WERI-Rb-1 (cell line): ENCODE data around the gene BICC1.

Source experiments
- DNase-seq: peaks from one replicate; pipeline ENCODE4 v3.0.0-alpha.2; 2020
- H3K27ac ChIP-seq: fragments of 250-450 bp; sonication (Bioruptor Pico); 2 replicates; pipeline ENCODE4 v1.5.1; 2020; ENCODE audit warnings: mild to moderate bottlenecking, moderate library complexity
- H3K27me3 ChIP-seq: fragments of 250-450 bp; sonication (Bioruptor Pico); 2 replicates; pipeline ENCODE4 v1.5.1; 2021; ENCODE audit warnings: mild to moderate bottlenecking, low read depth, moderate library complexity; ENCODE audit not compliant: insufficient read depth, severe bottlenecking
- H3K36me3 ChIP-seq: fragments of 250-450 bp; sonication (Bioruptor Pico); 2 replicates; pipeline ENCODE4 v1.5.1; 2020; ENCODE audit warnings: mild to moderate bottlenecking, moderate library complexity
- H3K4me3 ChIP-seq: 2 replicates; pipeline ENCODE4 v1.5.1; 2011; ENCODE audit warnings: low read depth, mild to moderate bottlenecking, control low read depth, low read length
- H3K9me3 ChIP-seq: fragments of 250-450 bp; sonication (Bioruptor Pico); 2 replicates; pipeline ENCODE4 v1.5.1; 2021; ENCODE audit warnings: mild to moderate bottlenecking, moderate library complexity; ENCODE audit not compliant: severe bottlenecking
- TF ChIP-seq, protein P1 (sequence below): IDR thresholded peaks from 2 replicates; pipeline ENCODE4 v1.5.1; 2011; ENCODE audit warnings: low read depth, mild to moderate bottlenecking, control low read depth, inconsistent platforms, low read length

BICC1 gene

DNA sequence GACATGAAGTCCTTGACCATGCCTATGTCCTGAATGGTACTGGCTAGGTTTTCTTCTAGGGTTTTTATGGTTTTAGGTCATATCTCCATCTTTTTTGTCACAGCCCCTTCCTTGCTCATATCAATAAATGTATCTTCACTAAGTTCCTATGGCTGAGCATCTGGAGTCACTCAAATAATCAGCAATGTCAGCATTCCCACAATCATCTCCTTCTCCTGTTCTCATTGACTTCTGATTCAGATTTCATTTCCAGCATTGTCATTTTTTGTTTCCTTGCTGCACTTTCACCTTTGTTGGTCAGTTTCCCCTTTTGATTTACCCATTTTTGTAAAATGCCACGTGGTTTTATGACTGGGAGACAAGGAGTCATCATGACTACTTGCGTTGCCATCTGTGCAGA, 181.2 kb downstream of the BICC1 start:
- Histone ChIP-seq H3K4me3 (no peak overlapping the region), H3K9me3 (no peaks in the 10 kb centered on the region), H3K27ac (no peak overlapping the region), H3K36me3 (no peaks in the 10 kb centered on the region), H3K27me3 (no peaks in the 10 kb centered on the region)
- no peak for DNase-seq
- TF ChIP-seq, protein P1, sequence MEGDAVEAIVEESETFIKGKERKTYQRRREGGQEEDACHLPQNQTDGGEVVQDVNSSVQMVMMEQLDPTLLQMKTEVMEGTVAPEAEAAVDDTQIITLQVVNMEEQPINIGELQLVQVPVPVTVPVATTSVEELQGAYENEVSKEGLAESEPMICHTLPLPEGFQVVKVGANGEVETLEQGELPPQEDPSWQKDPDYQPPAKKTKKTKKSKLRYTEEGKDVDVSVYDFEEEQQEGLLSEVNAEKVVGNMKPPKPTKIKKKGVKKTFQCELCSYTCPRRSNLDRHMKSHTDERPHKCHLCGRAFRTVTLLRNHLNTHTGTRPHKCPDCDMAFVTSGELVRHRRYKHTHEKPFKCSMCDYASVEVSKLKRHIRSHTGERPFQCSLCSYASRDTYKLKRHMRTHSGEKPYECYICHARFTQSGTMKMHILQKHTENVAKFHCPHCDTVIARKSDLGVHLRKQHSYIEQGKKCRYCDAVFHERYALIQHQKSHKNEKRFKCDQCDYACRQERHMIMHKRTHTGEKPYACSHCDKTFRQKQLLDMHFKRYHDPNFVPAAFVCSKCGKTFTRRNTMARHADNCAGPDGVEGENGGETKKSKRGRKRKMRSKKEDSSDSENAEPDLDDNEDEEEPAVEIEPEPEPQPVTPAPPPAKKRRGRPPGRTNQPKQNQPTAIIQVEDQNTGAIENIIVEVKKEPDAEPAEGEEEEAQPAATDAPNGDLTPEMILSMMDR = no peak

GRCh38 chr10:58695022-58695421, 182.3 kb downstream of the BICC1 start:
- TF ChIP-seq, protein P1 = no peak
- Histone ChIP-seq H3K4me3 (no peak overlapping the region), H3K36me3 (no peaks in the 10 kb centered on the region), H3K9me3 (no peaks in the 10 kb centered on the region), H3K27me3 (no peaks in the 10 kb centered on the region), H3K27ac (no peak overlapping the region)
- no peak for DNase-seq

DNA sequence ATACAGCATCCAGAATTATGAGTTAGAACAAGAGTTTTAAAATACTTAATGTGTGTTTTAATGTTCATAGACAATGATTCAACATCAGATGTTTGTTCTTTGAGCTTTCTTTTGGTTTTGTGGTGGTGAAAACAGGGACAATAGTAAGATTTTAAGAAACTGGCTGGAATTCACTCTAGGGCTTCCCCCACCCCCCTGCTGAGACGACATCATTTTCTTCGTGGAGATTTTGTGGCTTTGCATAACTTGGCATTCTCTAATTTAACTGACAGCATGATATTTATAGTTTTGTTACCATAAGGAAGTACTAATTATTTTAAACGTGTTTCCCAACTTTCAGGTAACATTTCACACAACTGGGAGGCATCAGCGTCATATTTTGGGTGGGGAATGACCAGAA, 184.1 kb downstream of the BICC1 start:
- no peaks in the 10 kb centered on the region for H3K27me3 ChIP-seq
- TF ChIP-seq, protein P1 = no peak
- no peak overlapping the region for H3K4me3 ChIP-seq
- no peak overlapping the region for H3K27ac ChIP-seq
- no peaks in the 10 kb centered on the region for H3K36me3 ChIP-seq
- no peak for DNase-seq
- no peaks in the 10 kb centered on the region for H3K9me3 ChIP-seq

GRCh38 chr10:58697691-58698090, 185.0 kb downstream of the BICC1 start:
- TF ChIP-seq, protein P1 = no peak
- Histone ChIP-seq H3K27ac (no peak overlapping the region), H3K36me3 (no peaks in the 10 kb centered on the region), H3K27me3 (no peaks in the 10 kb centered on the region), H3K4me3 (no peak overlapping the region), H3K9me3 (no peaks in the 10 kb centered on the region)
- DNase-seq = no peak

DNA sequence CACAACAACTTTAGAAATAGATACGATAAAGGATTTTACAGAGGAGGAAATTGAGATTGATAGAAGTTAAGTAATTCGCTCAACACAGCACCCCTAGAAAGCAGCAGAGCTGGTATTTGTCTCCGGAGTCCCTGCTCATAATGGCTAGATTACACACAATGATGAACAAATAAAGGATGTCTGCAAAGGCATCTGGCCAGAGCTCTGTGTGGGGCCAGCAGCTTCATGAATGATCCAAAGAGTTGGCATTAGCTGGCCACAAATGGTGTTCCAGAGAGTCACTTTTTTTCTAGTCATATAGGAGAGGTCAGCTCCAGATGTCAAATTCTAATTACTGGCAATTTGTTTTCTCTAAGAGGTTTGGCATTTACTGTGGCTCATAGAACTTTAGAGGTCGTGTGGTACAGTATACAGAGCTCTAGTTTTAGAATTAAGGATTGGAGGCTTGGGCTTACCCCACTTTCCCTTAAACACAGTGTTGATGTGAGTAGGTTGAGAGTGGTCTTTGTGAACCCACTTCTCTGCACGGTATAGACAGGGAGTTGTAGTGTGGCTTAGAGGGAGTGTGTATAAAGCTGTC, 186.2 kb downstream of the BICC1 start:
- TF ChIP-seq, protein P1 = no peak

GRCh38 chr10:58700591-58700990, 187.9 kb downstream of the BICC1 start:
- no peak for DNase-seq
- TF ChIP-seq, protein P1 = no peak
- no peak overlapping the region for H3K27ac ChIP-seq

More for the DNA sequence above, 186.2 kb downstream of the BICC1 start:
- Histone ChIP-seq H3K27ac (no peak overlapping the region), H3K27me3 (no peaks in the 10 kb centered on the region), H3K9me3 (no peaks in the 10 kb centered on the region), H3K4me3 (no peak overlapping the region), H3K36me3 (no peaks in the 10 kb centered on the region)
- DNase-seq = no peak

More at GRCh38 chr10:58700591-58700990, 187.9 kb downstream of the BICC1 start:
- no peaks in the 10 kb centered on the region for H3K36me3 ChIP-seq
- no peak overlapping the region for H3K4me3 ChIP-seq
- H3K9me3 ChIP-seq = no peaks in the 10 kb centered on the region
- H3K27me3 ChIP-seq = no peaks in the 10 kb centered on the region
